ENCODE results near the gene HGS. TPM values are rescaled to one million over a fixed set of nuclear protein-coding genes. Genes with fewer than 3 reads are reported as not detected.

The HGS gene
- total and polyA plus RNA-seq, 2 of the 13 experiments (the other 11 are each of a cell fraction or from before 2014, with no cell fraction given) = 73.3 to 78.1 TPM

GRCh38 chr17:81711814-81712467 is 28.1 kb downstream of the HGS start, which contains the start of gene SLC25A10 (continued):
- TF ChIP-seq REPIN1 (CRISPR knock-in tag; IDR thresholded peaks at IDR 0.05; ENCODE audit: borderline replicate concordance, low read depth) (peak; percentile 98), ZFP37 (CRISPR knock-in tag; IDR thresholded peaks at IDR 0.05; ENCODE audit: borderline replicate concordance) (peak; percentile 99), ZBTB14 (CRISPR knock-in tag; IDR thresholded peaks at IDR 0.05) (peak; percentile 82), MBD4 (IDR thresholded peaks at IDR 0.05; ENCODE audit: borderline replicate concordance, low read length) (no peak), ZNF768 (CRISPR knock-in tag; IDR thresholded peaks at IDR 0.05) (peak; percentile 84), ZNF747 (CRISPR knock-in tag; IDR thresholded peaks at IDR 0.05; ENCODE audit: borderline replicate concordance) (peak; percentile 95), ZNF572 (CRISPR knock-in tag; IDR thresholded peaks at IDR 0.05) (no peak), ZBTB10 (CRISPR knock-in tag; IDR thresholded peaks at IDR 0.05; ENCODE audit: borderline replicate concordance) (peak; percentile 97), HDAC6 (IDR thresholded peaks at IDR 0.05; ENCODE audit: low read depth, low read length) (no peak), ZMYM2 (CRISPR knock-in tag; IDR thresholded peaks at IDR 0.05) (no peak), XBP1 (CRISPR knock-in tag; IDR thresholded peaks at IDR 0.05) (peak; percentile 94), KLF11 (CRISPR knock-in tag; IDR thresholded peaks at IDR 0.05) (peak; percentile 98), KLF9 (CRISPR knock-in tag; IDR thresholded peaks at IDR 0.05; ENCODE audit: low read depth) (peak; percentile 98), ZBTB8A (CRISPR knock-in tag; IDR thresholded peaks at IDR 0.05; ENCODE audit: borderline replicate concordance, low read depth) (peak; percentile 93; the same call in 1 of the 2 replicates), ETV6 (CRISPR knock-in tag; conservative IDR thresholded peaks at IDR 0.05) (peak; percentile 97), MTA1 (CRISPR knock-in tag; IDR thresholded peaks at IDR 0.05; ENCODE audit: borderline replicate concordance) (peak; percentile 93), ZNF367 (CRISPR knock-in tag; IDR thresholded peaks at IDR 0.05; ENCODE audit: borderline replicate concordance) (peak; percentile 98), ZNF143 (CRISPR knock-in tag; IDR thresholded peaks at IDR 0.05) (peak; percentile 76), ZNF362 (CRISPR knock-in tag; IDR thresholded peaks at IDR 0.05; ENCODE audit: borderline replicate concordance) (peak; percentile 71; the same call in 1 of the 2 replicates), TFDP1 (CRISPR knock-in tag; IDR thresholded peaks at IDR 0.05; ENCODE audit: borderline replicate concordance) (peak; percentile 96), ZNF557 (CRISPR knock-in tag; IDR thresholded peaks at IDR 0.05) (peak; percentile 99), PTBP1 (IDR thresholded peaks at IDR 0.05; ENCODE audit: low read depth, low read length, poor library complexity, severe bottlenecking) (no peak), STAT5B (CRISPR knock-in tag; IDR thresholded peaks at IDR 0.05) (peak; percentile 91), ZNF337 (CRISPR knock-in tag; IDR thresholded peaks at IDR 0.05; ENCODE audit: borderline replicate concordance, low read depth) (0 out of 2 replicates have a peak, but pooled peaks have one; percentile 63)
